Measurements from ENCODE around the gene PALM. TPM values are rescaled to one million over a fixed set of nuclear protein-coding genes. Genes with fewer than 3 reads are reported as not detected.

The PALM gene
- total RNA-seq, 1 experiment from 2014 or later = 22.1 TPM

DNA sequence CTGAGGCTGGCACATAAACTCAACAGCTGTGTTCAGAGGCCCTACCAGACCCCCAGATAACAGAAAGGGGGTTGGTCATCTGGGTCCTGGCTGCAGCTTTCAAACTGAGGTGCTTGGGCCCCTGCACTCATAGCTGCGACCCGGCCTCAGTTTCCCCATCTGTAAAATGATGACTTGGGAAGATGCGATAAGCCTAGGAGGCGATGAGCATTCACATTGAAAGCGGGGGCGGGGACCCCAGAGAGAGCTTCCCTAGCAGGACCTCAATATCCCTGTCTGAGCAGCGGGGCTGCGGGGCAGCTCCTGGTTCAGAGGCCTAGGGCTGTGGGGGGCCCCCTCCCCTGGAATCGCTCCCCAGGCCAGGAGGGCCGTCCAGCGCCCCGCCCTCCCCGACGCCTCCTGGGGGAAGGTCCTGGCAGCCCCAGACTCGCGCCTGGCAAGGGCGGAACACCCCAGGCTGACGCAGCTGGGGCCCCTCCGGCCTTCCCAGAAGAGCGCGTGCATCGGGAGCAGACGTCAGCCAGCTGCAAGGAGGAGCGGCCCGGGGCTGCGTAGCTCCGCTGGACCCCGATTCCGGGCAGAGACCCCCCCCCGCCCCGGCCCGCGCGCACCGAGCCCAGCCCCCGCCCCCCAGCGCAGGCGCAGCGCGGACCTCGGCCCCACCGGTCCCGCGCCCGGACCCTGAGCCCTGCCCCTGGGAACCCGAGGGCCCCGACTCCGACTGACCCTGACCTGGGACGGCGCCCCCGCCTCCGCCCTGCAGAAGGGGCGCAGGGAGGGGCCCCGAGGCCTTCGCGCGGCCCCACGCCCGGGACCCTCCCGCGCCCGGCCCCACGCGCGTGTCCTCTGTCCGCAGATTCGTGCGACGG is 29.1 kb upstream of the PALM start (continued):
- TF ChIP-seq, protein P1, sequence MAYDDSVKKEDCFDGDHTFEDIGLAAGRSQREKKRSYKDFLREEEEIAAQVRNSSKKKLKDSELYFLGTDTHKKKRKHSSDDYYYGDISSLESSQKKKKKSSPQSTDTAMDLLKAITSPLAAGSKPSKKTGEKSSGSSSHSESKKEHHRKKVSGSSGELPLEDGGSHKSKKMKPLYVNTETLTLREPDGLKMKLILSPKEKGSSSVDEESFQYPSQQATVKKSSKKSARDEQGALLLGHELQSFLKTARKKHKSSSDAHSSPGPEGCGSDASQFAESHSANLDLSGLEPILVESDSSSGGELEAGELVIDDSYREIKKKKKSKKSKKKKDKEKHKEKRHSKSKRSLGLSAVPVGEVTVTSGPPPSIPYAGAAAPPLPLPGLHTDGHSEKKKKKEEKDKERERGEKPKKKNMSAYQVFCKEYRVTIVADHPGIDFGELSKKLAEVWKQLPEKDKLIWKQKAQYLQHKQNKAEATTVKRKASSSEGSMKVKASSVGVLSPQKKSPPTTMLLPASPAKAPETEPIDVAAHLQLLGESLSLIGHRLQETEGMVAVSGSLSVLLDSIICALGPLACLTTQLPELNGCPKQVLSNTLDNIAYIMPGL (CRISPR knock-in tag; IDR thresholded peaks at IDR 0.05) = peak; percentile 41; the same call in 1 of the 2 replicates

DNA sequence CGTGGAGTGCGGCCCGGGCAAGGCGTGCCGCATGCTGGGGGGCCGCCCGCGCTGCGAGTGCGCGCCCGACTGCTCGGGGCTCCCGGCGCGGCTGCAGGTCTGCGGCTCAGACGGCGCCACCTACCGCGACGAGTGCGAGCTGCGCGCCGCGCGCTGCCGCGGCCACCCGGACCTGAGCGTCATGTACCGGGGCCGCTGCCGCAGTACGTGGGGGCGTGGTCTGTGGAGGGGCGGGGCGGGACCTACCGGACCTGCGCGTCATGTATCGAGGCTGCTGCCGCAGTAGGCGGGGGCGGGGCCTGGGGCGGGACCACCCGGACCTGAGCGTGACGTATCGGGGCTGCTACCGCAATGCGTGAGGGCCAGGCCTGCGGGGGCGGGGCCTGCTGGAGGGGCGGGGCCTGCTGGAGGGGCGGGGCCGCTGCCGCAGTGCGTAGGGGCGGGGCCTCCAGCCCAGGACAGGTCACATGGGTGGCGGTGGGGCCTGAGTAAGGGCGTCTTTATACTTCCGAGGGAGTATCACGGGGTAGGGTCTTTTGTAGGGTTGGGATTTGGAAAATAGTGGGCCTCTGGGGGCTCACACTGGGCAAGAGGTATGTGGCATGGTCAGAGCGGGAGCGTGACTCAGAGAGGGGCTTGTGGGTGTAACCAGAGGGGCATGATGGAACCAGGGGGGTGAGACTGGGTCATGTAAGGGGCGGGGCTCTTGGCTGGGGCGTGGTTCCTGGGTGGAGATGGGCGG is 28.3 kb upstream of the PALM start:
- ChIA-PET CTCF (interaction anchor here (0.6 to 2.7 kb wide), 24 partner anchors 10 to 304 kb away, joined by 3 to 22 read pairs (median 4); partner anchors contain the start of genes PALM, PRSS57, RNF126 and WDR18), POLR2A (interaction anchor here (0.8 to 1.7 kb wide), 4 partner anchors 10 to 118 kb away, joined by 3 to 8 read pairs (median 4); no protein-coding TSS in a partner anchor)
- no peaks in the 10 kb centered on the region for H3K9me3 Mint-ChIP-seq
- H3K36me3 Mint-ChIP-seq = no peaks in the 10 kb centered on the region
- ATAC-seq (peak; percentile 71), DNase-seq (ENCODE audit: low spot score) (peak; percentile 100)
- no peaks in the 10 kb centered on the region for H3K4me1 Mint-ChIP-seq
- H3K4me3 Mint-ChIP-seq = peak overlapping the region; percentile 87
- peak overlapping the region; percentile 100 for H3K27ac Mint-ChIP-seq
- H3K27me3 Mint-ChIP-seq (ENCODE audit: low read depth) = peaks cover 18% of the 10 kb centered on the region
- no peak for TF ChIP-seq ZNF263 (CRISPR knock-in tag; IDR thresholded peaks at IDR 0.05; ENCODE audit: low read depth)
- TF ChIP-seq, protein P2, sequence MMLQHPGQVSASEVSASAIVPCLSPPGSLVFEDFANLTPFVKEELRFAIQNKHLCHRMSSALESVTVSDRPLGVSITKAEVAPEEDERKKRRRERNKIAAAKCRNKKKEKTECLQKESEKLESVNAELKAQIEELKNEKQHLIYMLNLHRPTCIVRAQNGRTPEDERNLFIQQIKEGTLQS (CRISPR knock-in tag; conservative IDR thresholded peaks at IDR 0.05) = no peak
- TF ChIP-seq TP53 (CRISPR knock-in tag; IDR thresholded peaks at IDR 0.05) = no peak
- TF ChIP-seq, protein P3, sequence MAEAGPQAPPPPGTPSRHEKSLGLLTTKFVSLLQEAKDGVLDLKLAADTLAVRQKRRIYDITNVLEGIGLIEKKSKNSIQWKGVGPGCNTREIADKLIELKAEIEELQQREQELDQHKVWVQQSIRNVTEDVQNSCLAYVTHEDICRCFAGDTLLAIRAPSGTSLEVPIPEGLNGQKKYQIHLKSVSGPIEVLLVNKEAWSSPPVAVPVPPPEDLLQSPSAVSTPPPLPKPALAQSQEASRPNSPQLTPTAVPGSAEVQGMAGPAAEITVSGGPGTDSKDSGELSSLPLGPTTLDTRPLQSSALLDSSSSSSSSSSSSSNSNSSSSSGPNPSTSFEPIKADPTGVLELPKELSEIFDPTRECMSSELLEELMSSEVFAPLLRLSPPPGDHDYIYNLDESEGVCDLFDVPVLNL (CRISPR knock-in tag; IDR thresholded peaks at IDR 0.05; ENCODE audit: borderline replicate concordance, low read depth) = no peak
- no peak for TF ChIP-seq NFATC4 (CRISPR knock-in tag; IDR thresholded peaks at IDR 0.05)
- TF ChIP-seq OVOL2 (CRISPR knock-in tag; IDR thresholded peaks at IDR 0.05; ENCODE audit: borderline replicate concordance) = no peak
- TF ChIP-seq, protein P4, sequence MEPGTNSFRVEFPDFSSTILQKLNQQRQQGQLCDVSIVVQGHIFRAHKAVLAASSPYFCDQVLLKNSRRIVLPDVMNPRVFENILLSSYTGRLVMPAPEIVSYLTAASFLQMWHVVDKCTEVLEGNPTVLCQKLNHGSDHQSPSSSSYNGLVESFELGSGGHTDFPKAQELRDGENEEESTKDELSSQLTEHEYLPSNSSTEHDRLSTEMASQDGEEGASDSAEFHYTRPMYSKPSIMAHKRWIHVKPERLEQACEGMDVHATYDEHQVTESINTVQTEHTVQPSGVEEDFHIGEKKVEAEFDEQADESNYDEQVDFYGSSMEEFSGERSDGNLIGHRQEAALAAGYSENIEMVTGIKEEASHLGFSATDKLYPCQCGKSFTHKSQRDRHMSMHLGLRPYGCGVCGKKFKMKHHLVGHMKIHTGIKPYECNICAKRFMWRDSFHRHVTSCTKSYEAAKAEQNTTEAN (CRISPR knock-in tag; IDR thresholded peaks at IDR 0.05) = no peak
- TF ChIP-seq NR2C2 (CRISPR knock-in tag; IDR thresholded peaks at IDR 0.05) = no peak
- TF ChIP-seq ZBTB21 (CRISPR knock-in tag; IDR thresholded peaks at IDR 0.05; ENCODE audit: borderline replicate concordance) = no peak; the same call in 1 of the 2 replicates
- TF ChIP-seq KAT7 (CRISPR knock-in tag; IDR thresholded peaks at IDR 0.05; ENCODE audit: borderline replicate concordance) = no peak
- TF ChIP-seq, protein P5, sequence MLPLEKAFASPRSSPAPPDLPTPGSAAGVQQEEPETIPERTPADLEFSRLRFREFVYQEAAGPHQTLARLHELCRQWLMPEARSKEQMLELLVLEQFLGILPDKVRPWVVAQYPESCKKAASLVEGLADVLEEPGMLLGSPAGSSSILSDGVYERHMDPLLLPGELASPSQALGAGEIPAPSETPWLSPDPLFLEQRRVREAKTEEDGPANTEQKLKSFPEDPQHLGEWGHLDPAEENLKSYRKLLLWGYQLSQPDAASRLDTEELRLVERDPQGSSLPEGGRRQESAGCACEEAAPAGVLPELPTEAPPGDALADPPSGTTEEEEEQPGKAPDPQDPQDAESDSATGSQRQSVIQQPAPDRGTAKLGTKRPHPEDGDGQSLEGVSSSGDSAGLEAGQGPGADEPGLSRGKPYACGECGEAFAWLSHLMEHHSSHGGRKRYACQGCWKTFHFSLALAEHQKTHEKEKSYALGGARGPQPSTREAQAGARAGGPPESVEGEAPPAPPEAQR (CRISPR knock-in tag; IDR thresholded peaks at IDR 0.05) = no peak
- TF ChIP-seq, protein P6, sequence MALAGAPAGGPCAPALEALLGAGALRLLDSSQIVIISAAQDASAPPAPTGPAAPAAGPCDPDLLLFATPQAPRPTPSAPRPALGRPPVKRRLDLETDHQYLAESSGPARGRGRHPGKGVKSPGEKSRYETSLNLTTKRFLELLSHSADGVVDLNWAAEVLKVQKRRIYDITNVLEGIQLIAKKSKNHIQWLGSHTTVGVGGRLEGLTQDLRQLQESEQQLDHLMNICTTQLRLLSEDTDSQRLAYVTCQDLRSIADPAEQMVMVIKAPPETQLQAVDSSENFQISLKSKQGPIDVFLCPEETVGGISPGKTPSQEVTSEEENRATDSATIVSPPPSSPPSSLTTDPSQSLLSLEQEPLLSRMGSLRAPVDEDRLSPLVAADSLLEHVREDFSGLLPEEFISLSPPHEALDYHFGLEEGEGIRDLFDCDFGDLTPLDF (CRISPR knock-in tag; IDR thresholded peaks at IDR 0.05) = no peak
- TF ChIP-seq, protein P7, sequence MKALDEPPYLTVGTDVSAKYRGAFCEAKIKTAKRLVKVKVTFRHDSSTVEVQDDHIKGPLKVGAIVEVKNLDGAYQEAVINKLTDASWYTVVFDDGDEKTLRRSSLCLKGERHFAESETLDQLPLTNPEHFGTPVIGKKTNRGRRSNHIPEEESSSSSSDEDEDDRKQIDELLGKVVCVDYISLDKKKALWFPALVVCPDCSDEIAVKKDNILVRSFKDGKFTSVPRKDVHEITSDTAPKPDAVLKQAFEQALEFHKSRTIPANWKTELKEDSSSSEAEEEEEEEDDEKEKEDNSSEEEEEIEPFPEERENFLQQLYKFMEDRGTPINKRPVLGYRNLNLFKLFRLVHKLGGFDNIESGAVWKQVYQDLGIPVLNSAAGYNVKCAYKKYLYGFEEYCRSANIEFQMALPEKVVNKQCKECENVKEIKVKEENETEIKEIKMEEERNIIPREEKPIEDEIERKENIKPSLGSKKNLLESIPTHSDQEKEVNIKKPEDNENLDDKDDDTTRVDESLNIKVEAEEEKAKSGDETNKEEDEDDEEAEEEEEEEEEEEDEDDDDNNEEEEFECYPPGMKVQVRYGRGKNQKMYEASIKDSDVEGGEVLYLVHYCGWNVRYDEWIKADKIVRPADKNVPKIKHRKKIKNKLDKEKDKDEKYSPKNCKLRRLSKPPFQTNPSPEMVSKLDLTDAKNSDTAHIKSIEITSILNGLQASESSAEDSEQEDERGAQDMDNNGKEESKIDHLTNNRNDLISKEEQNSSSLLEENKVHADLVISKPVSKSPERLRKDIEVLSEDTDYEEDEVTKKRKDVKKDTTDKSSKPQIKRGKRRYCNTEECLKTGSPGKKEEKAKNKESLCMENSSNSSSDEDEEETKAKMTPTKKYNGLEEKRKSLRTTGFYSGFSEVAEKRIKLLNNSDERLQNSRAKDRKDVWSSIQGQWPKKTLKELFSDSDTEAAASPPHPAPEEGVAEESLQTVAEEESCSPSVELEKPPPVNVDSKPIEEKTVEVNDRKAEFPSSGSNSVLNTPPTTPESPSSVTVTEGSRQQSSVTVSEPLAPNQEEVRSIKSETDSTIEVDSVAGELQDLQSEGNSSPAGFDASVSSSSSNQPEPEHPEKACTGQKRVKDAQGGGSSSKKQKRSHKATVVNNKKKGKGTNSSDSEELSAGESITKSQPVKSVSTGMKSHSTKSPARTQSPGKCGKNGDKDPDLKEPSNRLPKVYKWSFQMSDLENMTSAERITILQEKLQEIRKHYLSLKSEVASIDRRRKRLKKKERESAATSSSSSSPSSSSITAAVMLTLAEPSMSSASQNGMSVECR (CRISPR knock-in tag; IDR thresholded peaks at IDR 0.05; ENCODE audit: borderline replicate concordance) = no peak
- TF ChIP-seq TEAD4 (CRISPR knock-in tag; IDR thresholded peaks at IDR 0.05) = no peak
- TF ChIP-seq CREB1 (CRISPR knock-in tag; IDR thresholded peaks at IDR 0.05) = no peak
- no peak for TF ChIP-seq GRHL2 (CRISPR knock-in tag; IDR thresholded peaks at IDR 0.05; ENCODE audit: insufficient replicate concordance, severe bottlenecking)
- no peak for TF ChIP-seq ZNF219 (CRISPR knock-in tag; IDR thresholded peaks at IDR 0.05; ENCODE audit: borderline replicate concordance)
- no peak for TF ChIP-seq EMX1 (CRISPR knock-in tag; IDR thresholded peaks at IDR 0.05)
- peak; percentile 74; the same call in 1 of the 2 replicates for TF ChIP-seq FOXP1 (CRISPR knock-in tag; IDR thresholded peaks at IDR 0.05; ENCODE audit: borderline replicate concordance)
- 0 out of 2 replicates have a peak, but pooled peaks have one; percentile 43 for TF ChIP-seq FOXK1 (CRISPR knock-in tag; IDR thresholded peaks at IDR 0.05)
- TF ChIP-seq ZNF671 (CRISPR knock-in tag; IDR thresholded peaks at IDR 0.05) = no peak

All from WTC11 (cell line).